Naive thymus-derived CD4-positive, alpha-beta T cell (primary cell): ENCODE results near the gene MCCD1. TPM values are rescaled to one million over a fixed set of nuclear protein-coding genes. Genes with fewer than 3 reads are reported as not detected.
"Not testable (repeated sequence)": the region's sequence is repeated elsewhere in the genome, so short reads cannot be mapped to it uniquely, and the experiment has no call there.

Experiments used
- ATAC-seq: fragments of 150-1000 bp; cut with Tn5 transposase; 2 replicates; pipeline ENCODE4 v1.10.0; 2021; ENCODE audit warnings: mild to moderate bottlenecking, moderate library complexity
- CTCF ChIA-PET: fragments of 350-600 bp; sonication (Branson Sonifier 250); formaldehyde crosslinking; loops from one replicate; lab custom pipeline; 2021; ENCODE audit warnings: antibody characterized with exemption; lab: Charles Lee
- POLR2A ChIA-PET: fragments of 350-600 bp; sonication (Branson Sonifier 250); formaldehyde crosslinking; loops from one replicate; lab custom pipeline; 2021; ENCODE audit warnings: antibody characterized with exemption, inconsistent platforms; lab: Charles Lee
- DNase-seq, 9 donors: peaks; one replicate each; pipeline versions ENCODE4 v3.0.0 to v3.0.0-alpha.2; 2020 to 2022; ENCODE audit warnings: mixed read lengths in 1 of 9
- H3K27ac ChIP-seq: one replicate; pipeline ENCODE4 v1.7.0; 2013; ENCODE audit warnings: mild to moderate bottlenecking, low read depth, low read length, moderate library complexity
- H3K27me3 ChIP-seq, 2 donors: one replicate each; pipeline ENCODE4 v1.7.0; 2013; ENCODE audit warnings: low read length in 2 of 2, mild to moderate bottlenecking in 2 of 2, moderate library complexity in 2 of 2; ENCODE audit not compliant: control insufficient read depth in 2 of 2, insufficient read depth in 2 of 2
- H3K36me3 ChIP-seq, 3 experiments: 1 replicate in 2 of 3; 2 replicates in 1 of 3; pipeline ENCODE4 v1.7.0; 2013; ENCODE audit warnings: low read length in 3 of 3, mild to moderate bottlenecking in 3 of 3, moderate library complexity in 1 of 3; ENCODE audit not compliant: insufficient read depth in 3 of 3, control insufficient read depth in 2 of 3
- H3K4me1 ChIP-seq, 2 donors: one replicate each; pipeline ENCODE4 v1.7.0; 2013; ENCODE audit warnings: low read length in 2 of 2, mild to moderate bottlenecking in 2 of 2, moderate library complexity in 1 of 2; ENCODE audit not compliant: control insufficient read depth in 2 of 2, insufficient read depth in 2 of 2
- H3K4me3 ChIP-seq: 2 replicates; pipeline ENCODE4 v1.7.0; 2013; ENCODE audit warnings: mild to moderate bottlenecking, low read length
- H3K9me3 ChIP-seq, 3 experiments: 1 replicate in 2 of 3; 2 replicates in 1 of 3; pipeline ENCODE4 v1.7.0; 2013; ENCODE audit warnings: low read length in 3 of 3; ENCODE audit not compliant: control insufficient read depth in 2 of 3
- H3K27ac Mint-ChIP-seq, 9 donors: one replicate each; pipeline ENCODE4 v1.8.0; 2020 to 2022; ENCODE audit warnings: mixed read lengths in 9 of 9, mild to moderate bottlenecking in 8 of 9, moderate library complexity in 5 of 9, inconsistent platforms in 2 of 9
- H3K27me3 Mint-ChIP-seq, 5 donors: one replicate each; pipeline ENCODE4 v1.8.0; 2021 to 2022; ENCODE audit warnings: mixed read lengths in 5 of 5, mild to moderate bottlenecking in 1 of 5
- H3K36me3 Mint-ChIP-seq, 5 donors: one replicate each; pipeline ENCODE4 v1.8.0; 2020 to 2022; ENCODE audit warnings: mixed read lengths in 5 of 5, mild to moderate bottlenecking in 3 of 5, inconsistent platforms in 1 of 5
- H3K4me1 Mint-ChIP-seq, 7 donors: one replicate each; pipeline ENCODE4 v1.8.0; 2020 to 2022; ENCODE audit warnings: mixed read lengths in 7 of 7, mild to moderate bottlenecking in 3 of 7, inconsistent platforms in 1 of 7
- H3K4me3 Mint-ChIP-seq, 10 donors: one replicate each; pipeline ENCODE4 v1.8.0; 2020 to 2022; ENCODE audit warnings: mild to moderate bottlenecking in 10 of 10, mixed read lengths in 10 of 10, moderate library complexity in 6 of 10, inconsistent platforms in 2 of 10
- H3K9me3 Mint-ChIP-seq, 11 donors: one replicate each; pipeline ENCODE4 v1.8.0; 2020 to 2022; ENCODE audit warnings: mixed read lengths in 11 of 11, mild to moderate bottlenecking in 4 of 11, inconsistent platforms in 1 of 11, moderate library complexity in 1 of 11
- intact Hi-C, 2 donors: fragments of 100-400 bp; cut with micrococcal nuclease; formaldehyde crosslinking; loops; one replicate each; pipeline ENCODE4 v1.15.1; 2023
- polyA plus RNA-seq, 2 donors: library from polyadenylated mRNA; unstranded; fragments of 300-500 nt; fragmentation: Illumina TruSeq; gene quantifications; one replicate each; pipeline ENCODE4 v1.2.3, GENCODE V29; 2021
- total RNA-seq, 6 experiments: library from RNA in 5 of 6; stranded (reverse) in 5 of 6; gene quantifications; 1 replicate in 5 of 6; 2 replicates in 1 of 6; pipeline ENCODE4 v1.2.3 and lab custom pipeline; 2021 to 2026

The MCCD1 gene
- total and polyA plus RNA-seq, 7 experiments from 2014 or later = not detected

GRCh38 chr6:31499648-31500047 is 29.1 kb upstream of the MCCD1 start:
- H3K27ac ChIP-seq, H3K27me3 ChIP-seq, H3K9me3 Mint-ChIP-seq, DNase-seq, H3K27me3 Mint-ChIP-seq, H3K9me3 ChIP-seq, H3K4me3 ChIP-seq, CTCF ChIA-PET, H3K36me3 ChIP-seq, ATAC-seq: not testable (repeated sequence)
- POLR2A ChIA-PET = interaction anchor here (7.8 kb wide), 1 partner anchor 41 kb away, joined by 77 read pairs; the partner anchor contains the start of gene DDX39B
- peaks cover 31 to 77% (median 69%) of the 10 kb centered on the region in 7 donors for H3K4me1 Mint-ChIP-seq
- H3K27ac Mint-ChIP-seq = peak overlapping the region in 2 of 9 donors; percentile 55 to 89
- H3K4me3 Mint-ChIP-seq = peak overlapping the region in 7 of 10 donors; percentile 25 to 95 (median 89)
- intact Hi-C loops = loop anchor here (10.0 kb wide), 3 partner anchors 335 to 695 kb away; partner anchors contain the start of genes GPSM3 (in 1 of the 2), NEU1 (in 1 of the 2) and PBX2 (in 1 of the 2)
- peaks cover 0 to 15% (median 0%) of the 10 kb centered on the region in 5 donors for H3K36me3 Mint-ChIP-seq
- H3K4me1 ChIP-seq = peaks cover 8 to 20% of the 10 kb centered on the region in 2 donors

GRCh38 chr6:31502586-31502985 is 26.2 kb upstream of the MCCD1 start:
- POLR2A ChIA-PET = interaction anchor here (0.6 to 0.7 kb wide), 2 partner anchors 9 to 112 kb away, joined by 3 read pairs; partner anchors contain the start of gene AIF1
- H3K4me1 Mint-ChIP-seq = peaks cover 10 to 58% (median 47%) of the 10 kb centered on the region in 7 donors

GRCh38 chr6:31509036-31509435 is 19.7 kb upstream of the MCCD1 start:
- H3K4me3 Mint-ChIP-seq, H3K27ac ChIP-seq, ATAC-seq, H3K4me3 ChIP-seq, H3K4me1 ChIP-seq, H3K27me3 Mint-ChIP-seq, CTCF ChIA-PET, intact Hi-C loops, H3K27me3 ChIP-seq, H3K9me3 Mint-ChIP-seq, DNase-seq, POLR2A ChIA-PET, H3K9me3 ChIP-seq: not testable (repeated sequence)
- peaks cover 8 to 56% (median 19%) of the 10 kb centered on the region in 3 experiments for H3K36me3 ChIP-seq
- peaks cover 0 to 11% (median 5%) of the 10 kb centered on the region in 7 donors for H3K4me1 Mint-ChIP-seq
- H3K27ac Mint-ChIP-seq = peak overlapping the region in 1 of 9 donors; percentile 68
- H3K36me3 Mint-ChIP-seq = peaks cover 0 to 41% (median 12%) of the 10 kb centered on the region in 5 donors

More at GRCh38 chr6:31502586-31502985, 26.2 kb upstream of the MCCD1 start:
- Histone ChIP-seq H3K4me1 (peaks cover 0 to 1% of the 10 kb centered on the region in 2 donors), H3K9me3 (no peaks in the 10 kb centered on the region), H3K27ac (no peak overlapping the region), H3K27me3 (no peaks in the 10 kb centered on the region), H3K4me3 (no peak overlapping the region), H3K36me3 (peaks cover 4 to 22% (median 12%) of the 10 kb centered on the region in 3 experiments)
- H3K4me3 Mint-ChIP-seq = no peak overlapping the region
- H3K27ac Mint-ChIP-seq = no peak overlapping the region
- CTCF ChIA-PET = interaction anchor here (0.6 kb wide), 1 partner anchor 152 kb away, joined by 3 read pairs; no protein-coding TSS in a partner anchor
- ATAC-seq = no peak
- no peak for DNase-seq
- H3K36me3 Mint-ChIP-seq = peaks cover 0 to 20% (median 0%) of the 10 kb centered on the region in 5 donors
- intact Hi-C loops = no loop called here
- no peaks in the 10 kb centered on the region for H3K9me3 Mint-ChIP-seq
- no peaks in the 10 kb centered on the region for H3K27me3 Mint-ChIP-seq

- no peaks in the 10 kb centered on the region for H3K9me3 ChIP-seq
- DNase-seq (no peak), ATAC-seq (no peak)
- no peaks in the 10 kb centered on the region for H3K27me3 ChIP-seq
- Mint-ChIP-seq H3K36me3 (peaks cover 0 to 41% (median 12%) of the 10 kb centered on the region in 5 donors), H3K9me3 (peaks cover 0 to under 1% (median 0%) of the 10 kb centered on the region in 11 donors), H3K4me3 (no peak overlapping the region), H3K4me1 (peaks cover 0 to 9% (median 3%) of the 10 kb centered on the region in 7 donors), H3K27me3 (no peaks in the 10 kb centered on the region), H3K27ac (no peak overlapping the region)
- H3K4me3 ChIP-seq = no peak overlapping the region
- peaks cover 8 to 56% (median 19%) of the 10 kb centered on the region in 3 experiments for H3K36me3 ChIP-seq
- intact Hi-C loops = no loop called here
- H3K27ac ChIP-seq = no peak overlapping the region
- ChIA-PET POLR2A (interaction anchor here (0.6 kb wide), 1 partner anchor 13 kb away, joined by 3 read pairs; no protein-coding TSS in a partner anchor), CTCF (no interaction called here)
- no peaks in the 10 kb centered on the region for H3K4me1 ChIP-seq
Observed at GRCh38 chr6:31510007-31510406, 18.8 kb upstream of the MCCD1 start.

GRCh38 chr6:31513456-31514165 is 15.2 kb upstream of the MCCD1 start:
- no peak for ATAC-seq
- POLR2A ChIA-PET = interaction anchor here (0.7 kb wide), 2 partner anchors 11 to 277 kb away, joined by 4 read pairs; no protein-coding TSS in a partner anchor

GRCh38 chr6:31521835-31522234 is 6.9 kb upstream of the MCCD1 start:
- H3K4me3 ChIP-seq = no peak overlapping the region
- intact Hi-C loops = no loop called here
- H3K27ac ChIP-seq = no peak overlapping the region
- H3K27me3 ChIP-seq = no peaks in the 10 kb centered on the region
- no peaks in the 10 kb centered on the region for H3K36me3 Mint-ChIP-seq
- H3K4me1 Mint-ChIP-seq = no peaks in the 10 kb centered on the region
- H3K27ac Mint-ChIP-seq = no peak overlapping the region
- ChIA-PET POLR2A (no interaction called here), CTCF (no interaction called here)
- no peaks in the 10 kb centered on the region for H3K4me1 ChIP-seq
- H3K4me3 Mint-ChIP-seq = no peak overlapping the region
- no peak for DNase-seq
- peaks cover 0 to 37% (median 0%) of the 10 kb centered on the region in 5 donors for H3K27me3 Mint-ChIP-seq
- no peaks in the 10 kb centered on the region for H3K36me3 ChIP-seq
- no peak for ATAC-seq
- no peaks in the 10 kb centered on the region for H3K9me3 Mint-ChIP-seq
- H3K9me3 ChIP-seq = no peaks in the 10 kb centered on the region

More at GRCh38 chr6:31513456-31514165, 15.2 kb upstream of the MCCD1 start:
- CTCF ChIA-PET = interaction anchor here (0.7 kb wide), 1 partner anchor 18 kb away, joined by 4 read pairs; no protein-coding TSS in a partner anchor
- Histone ChIP-seq H3K9me3 (no peaks in the 10 kb centered on the region), H3K36me3 (peaks cover 0 to 23% (median 0%) of the 10 kb centered on the region in 3 experiments), H3K27me3 (no peaks in the 10 kb centered on the region), H3K4me1 (no peaks in the 10 kb centered on the region), H3K4me3 (no peak overlapping the region), H3K27ac (no peak overlapping the region)
- intact Hi-C loops = no loop called here
- Mint-ChIP-seq H3K9me3 (peaks cover 0 to 2% (median 0%) of the 10 kb centered on the region in 11 donors), H3K27me3 (peaks cover 0 to 10% (median 0%) of the 10 kb centered on the region in 5 donors), H3K4me3 (no peak overlapping the region), H3K27ac (no peak overlapping the region), H3K36me3 (peaks cover 0 to 22% (median 10%) of the 10 kb centered on the region in 5 donors), H3K4me1 (peaks cover 0 to 12% (median 0%) of the 10 kb centered on the region in 7 donors)
- DNase-seq = no peak
